Measurements from ENCODE around the gene METTL9. TPM values are rescaled to one million over a fixed set of nuclear protein-coding genes. Genes with fewer than 3 reads are reported as not detected.

The METTL9 gene
- total RNA-seq, 1 experiment from 2014 or later, result 41.4 TPM

DNA sequence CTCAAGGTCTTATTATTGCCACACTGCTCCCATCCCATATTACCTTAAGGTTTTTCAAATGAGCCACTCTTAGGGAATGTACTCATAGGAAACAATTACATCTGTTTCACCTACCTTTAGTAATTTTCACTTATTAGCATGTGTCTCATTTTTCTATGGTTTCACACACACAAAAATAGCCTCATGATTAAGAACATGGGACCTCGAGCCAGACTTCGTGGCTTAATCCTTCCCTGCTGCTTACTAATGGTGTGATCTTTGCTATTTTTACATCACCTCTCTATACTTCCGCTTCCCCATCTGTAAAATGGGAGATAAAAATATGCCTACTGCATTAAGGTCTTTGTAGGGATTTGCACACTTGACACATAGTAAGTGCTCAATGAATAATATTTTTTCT, 102.9 kb downstream of the METTL9 start:
- no peak for DNase-seq (ENCODE audit: low read depth, low spot score)
- POLR2A ChIA-PET, result no interaction called here

More for the DNA sequence above, 102.9 kb downstream of the METTL9 start:
- no peak for ATAC-seq
- Histone ChIP-seq H3K27me3 (ENCODE audit: insufficient read depth, low read length) (no peaks in the 10 kb centered on the region), H3K36me3 (ENCODE audit: control insufficient read depth in 1 of 2, insufficient read depth in 2 of 2, low read length in 2 of 2) (no peaks in the 10 kb centered on the region), H3K9me2 (ENCODE audit: insufficient read depth) (no peaks in the 10 kb centered on the region), H3K4me2 (ENCODE audit: low read length) (no peak overlapping the region), H2AFZ (ENCODE audit: low read depth, low read length, poor library complexity, severe bottlenecking) (no peak overlapping the region), H3K4me3 (replicated peaks in 1 of 2; ENCODE audit: low read depth in 1 of 2, low read length in 2 of 2) (no peak overlapping the region), H3K9ac (ENCODE audit: low read length) (no peak overlapping the region), H3K9me3 (ENCODE audit: control insufficient read depth in 1 of 2, insufficient read depth in 1 of 2, low read depth in 1 of 2, low read length in 2 of 2) (no peaks in the 10 kb centered on the region), H3K27ac (ENCODE audit: low read depth, low read length) (no peak overlapping the region), H3K4me1 (ENCODE audit: control insufficient read depth in 1 of 2, insufficient read depth in 2 of 2, low read length in 2 of 2) (no peaks in the 10 kb centered on the region), H3K79me2 (ENCODE audit: insufficient read depth, low read length) (no peaks in the 10 kb centered on the region), H4K20me1 (ENCODE audit: insufficient read depth) (no peaks in the 10 kb centered on the region)
- TF ChIP-seq, protein P1, sequence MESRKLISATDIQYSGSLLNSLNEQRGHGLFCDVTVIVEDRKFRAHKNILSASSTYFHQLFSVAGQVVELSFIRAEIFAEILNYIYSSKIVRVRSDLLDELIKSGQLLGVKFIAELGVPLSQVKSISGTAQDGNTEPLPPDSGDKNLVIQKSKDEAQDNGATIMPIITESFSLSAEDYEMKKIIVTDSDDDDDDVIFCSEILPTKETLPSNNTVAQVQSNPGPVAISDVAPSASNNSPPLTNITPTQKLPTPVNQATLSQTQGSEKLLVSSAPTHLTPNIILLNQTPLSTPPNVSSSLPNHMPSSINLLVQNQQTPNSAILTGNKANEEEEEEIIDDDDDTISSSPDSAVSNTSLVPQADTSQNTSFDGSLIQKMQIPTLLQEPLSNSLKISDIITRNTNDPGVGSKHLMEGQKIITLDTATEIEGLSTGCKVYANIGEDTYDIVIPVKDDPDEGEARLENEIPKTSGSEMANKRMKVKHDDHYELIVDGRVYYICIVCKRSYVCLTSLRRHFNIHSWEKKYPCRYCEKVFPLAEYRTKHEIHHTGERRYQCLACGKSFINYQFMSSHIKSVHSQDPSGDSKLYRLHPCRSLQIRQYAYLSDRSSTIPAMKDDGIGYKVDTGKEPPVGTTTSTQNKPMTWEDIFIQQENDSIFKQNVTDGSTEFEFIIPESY (IDR thresholded peaks at IDR 0.05; ENCODE audit: extremely low read depth, insufficient replicate concordance, low read length), result no peak
- TF ChIP-seq EZH2 (IDR thresholded peaks at IDR 0.05), result no peak
- TF ChIP-seq FOSL1 (IDR thresholded peaks at IDR 0.05; ENCODE audit: low read depth), result no peak
- TF ChIP-seq ZFX (IDR thresholded peaks at IDR 0.05), result no peak
- no peak for TF ChIP-seq ZNF274 (IDR thresholded peaks at IDR 0.05; ENCODE audit: low read depth, low read length)
- TF ChIP-seq, protein P2, sequence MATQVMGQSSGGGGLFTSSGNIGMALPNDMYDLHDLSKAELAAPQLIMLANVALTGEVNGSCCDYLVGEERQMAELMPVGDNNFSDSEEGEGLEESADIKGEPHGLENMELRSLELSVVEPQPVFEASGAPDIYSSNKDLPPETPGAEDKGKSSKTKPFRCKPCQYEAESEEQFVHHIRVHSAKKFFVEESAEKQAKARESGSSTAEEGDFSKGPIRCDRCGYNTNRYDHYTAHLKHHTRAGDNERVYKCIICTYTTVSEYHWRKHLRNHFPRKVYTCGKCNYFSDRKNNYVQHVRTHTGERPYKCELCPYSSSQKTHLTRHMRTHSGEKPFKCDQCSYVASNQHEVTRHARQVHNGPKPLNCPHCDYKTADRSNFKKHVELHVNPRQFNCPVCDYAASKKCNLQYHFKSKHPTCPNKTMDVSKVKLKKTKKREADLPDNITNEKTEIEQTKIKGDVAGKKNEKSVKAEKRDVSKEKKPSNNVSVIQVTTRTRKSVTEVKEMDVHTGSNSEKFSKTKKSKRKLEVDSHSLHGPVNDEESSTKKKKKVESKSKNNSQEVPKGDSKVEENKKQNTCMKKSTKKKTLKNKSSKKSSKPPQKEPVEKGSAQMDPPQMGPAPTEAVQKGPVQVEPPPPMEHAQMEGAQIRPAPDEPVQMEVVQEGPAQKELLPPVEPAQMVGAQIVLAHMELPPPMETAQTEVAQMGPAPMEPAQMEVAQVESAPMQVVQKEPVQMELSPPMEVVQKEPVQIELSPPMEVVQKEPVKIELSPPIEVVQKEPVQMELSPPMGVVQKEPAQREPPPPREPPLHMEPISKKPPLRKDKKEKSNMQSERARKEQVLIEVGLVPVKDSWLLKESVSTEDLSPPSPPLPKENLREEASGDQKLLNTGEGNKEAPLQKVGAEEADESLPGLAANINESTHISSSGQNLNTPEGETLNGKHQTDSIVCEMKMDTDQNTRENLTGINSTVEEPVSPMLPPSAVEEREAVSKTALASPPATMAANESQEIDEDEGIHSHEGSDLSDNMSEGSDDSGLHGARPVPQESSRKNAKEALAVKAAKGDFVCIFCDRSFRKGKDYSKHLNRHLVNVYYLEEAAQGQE (IDR thresholded peaks at IDR 0.05; ENCODE audit: low read depth), result no peak
- TF ChIP-seq, protein P3, sequence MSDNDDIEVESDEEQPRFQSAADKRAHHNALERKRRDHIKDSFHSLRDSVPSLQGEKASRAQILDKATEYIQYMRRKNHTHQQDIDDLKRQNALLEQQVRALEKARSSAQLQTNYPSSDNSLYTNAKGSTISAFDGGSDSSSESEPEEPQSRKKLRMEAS (IDR thresholded peaks at IDR 0.05), result no peak
- no peak for TF ChIP-seq SRF (IDR thresholded peaks at IDR 0.05; ENCODE audit: low read depth)
- TF ChIP-seq JUND (IDR thresholded peaks at IDR 0.05), result no peak
- no peak for TF ChIP-seq SIN3A (IDR thresholded peaks at IDR 0.05; ENCODE audit: low read depth)
- no peak for TF ChIP-seq YY1 (IDR thresholded peaks at IDR 0.05; ENCODE audit: extremely low read depth, insufficient replicate concordance, low read depth, low read length)
- TF ChIP-seq EGR1 (IDR thresholded peaks at IDR 0.05; ENCODE audit: low read depth), result no peak
- no peak for TF ChIP-seq RAD21 (IDR thresholded peaks at IDR 0.05; ENCODE audit: low read depth)
- TF ChIP-seq, protein P4, sequence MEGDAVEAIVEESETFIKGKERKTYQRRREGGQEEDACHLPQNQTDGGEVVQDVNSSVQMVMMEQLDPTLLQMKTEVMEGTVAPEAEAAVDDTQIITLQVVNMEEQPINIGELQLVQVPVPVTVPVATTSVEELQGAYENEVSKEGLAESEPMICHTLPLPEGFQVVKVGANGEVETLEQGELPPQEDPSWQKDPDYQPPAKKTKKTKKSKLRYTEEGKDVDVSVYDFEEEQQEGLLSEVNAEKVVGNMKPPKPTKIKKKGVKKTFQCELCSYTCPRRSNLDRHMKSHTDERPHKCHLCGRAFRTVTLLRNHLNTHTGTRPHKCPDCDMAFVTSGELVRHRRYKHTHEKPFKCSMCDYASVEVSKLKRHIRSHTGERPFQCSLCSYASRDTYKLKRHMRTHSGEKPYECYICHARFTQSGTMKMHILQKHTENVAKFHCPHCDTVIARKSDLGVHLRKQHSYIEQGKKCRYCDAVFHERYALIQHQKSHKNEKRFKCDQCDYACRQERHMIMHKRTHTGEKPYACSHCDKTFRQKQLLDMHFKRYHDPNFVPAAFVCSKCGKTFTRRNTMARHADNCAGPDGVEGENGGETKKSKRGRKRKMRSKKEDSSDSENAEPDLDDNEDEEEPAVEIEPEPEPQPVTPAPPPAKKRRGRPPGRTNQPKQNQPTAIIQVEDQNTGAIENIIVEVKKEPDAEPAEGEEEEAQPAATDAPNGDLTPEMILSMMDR (IDR thresholded peaks at IDR 0.05 in 2 of 3, conservative IDR thresholded peaks at IDR 0.05 in 1 of 3; ENCODE audit: borderline replicate concordance in 1 of 3, insufficient read depth in 1 of 3, low read depth in 2 of 3, low read length in 2 of 3), result no peak
- TF ChIP-seq POLR2A (IDR thresholded peaks at IDR 0.05; ENCODE audit: borderline replicate concordance, extremely low read depth, insufficient read depth, insufficient read length), result no peak
- TF ChIP-seq ELF1 (IDR thresholded peaks at IDR 0.05; ENCODE audit: borderline replicate concordance, low read depth), result no peak
- TF ChIP-seq SP1 (IDR thresholded peaks at IDR 0.05; ENCODE audit: low read depth), result no peak
- no peak for TF ChIP-seq TCF7L2 (IDR thresholded peaks at IDR 0.05; ENCODE audit: borderline replicate concordance, extremely low read depth, insufficient read depth, insufficient read length)
- TF ChIP-seq, protein P5, sequence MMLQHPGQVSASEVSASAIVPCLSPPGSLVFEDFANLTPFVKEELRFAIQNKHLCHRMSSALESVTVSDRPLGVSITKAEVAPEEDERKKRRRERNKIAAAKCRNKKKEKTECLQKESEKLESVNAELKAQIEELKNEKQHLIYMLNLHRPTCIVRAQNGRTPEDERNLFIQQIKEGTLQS (IDR thresholded peaks at IDR 0.05), result no peak
- BruUV-seq (replicated peaks), result no TSS peak
- intact Hi-C loops (cut with micrococcal nuclease), result no loop called here
- ChIA-PET RAD21 (ENCODE audit: low non-redundant PET in 1 of 2, low total read pairs in 2 of 2, uncharacterized antibody in 2 of 2, unreplicated experiment in 2 of 2) (no interaction called here), CTCF (no interaction called here)
